Left ventricle myocardium inferior (tissue), 1 donor: ENCODE data around the gene CARD16. TPM values are rescaled to one million over a fixed set of nuclear protein-coding genes. Genes with fewer than 3 reads are reported as not detected.

Source experiments
- DNase-seq: peaks from one replicate; pipeline ENCODE4 v3.0.0-alpha.2; 2020
- H3K27ac ChIP-seq: fragments of 200-600 bp; replicated peaks from 2 replicates; pipeline ENCODE4 v1.8.0; 2021
- H3K27me3 ChIP-seq: fragments of 200-600 bp; 2 replicates; pipeline ENCODE4 v1.8.0; 2021; ENCODE audit warnings: low read depth
- H3K36me3 ChIP-seq: fragments of 200-600 bp; 2 replicates; pipeline ENCODE4 v1.8.0; 2021
- H3K4me1 ChIP-seq: fragments of 200-600 bp; 2 replicates; pipeline ENCODE4 v1.8.0; 2021
- H3K4me3 ChIP-seq: fragments of 200-600 bp; 2 replicates; pipeline ENCODE4 v1.8.0; 2021; ENCODE audit warnings: mild to moderate bottlenecking, moderate library complexity
- H3K9me3 ChIP-seq: fragments of 200-600 bp; replicated peaks from 2 replicates; pipeline ENCODE4 v1.8.0; 2021
- intact Hi-C: fragments of 100-400 bp; cut with micrococcal nuclease; formaldehyde crosslinking; loops from one replicate; pipeline ENCODE4 v1.11.0; 2022
- total RNA-seq: library from RNA; stranded (reverse); fragmentation: NEBNext Ultra II Directional; extraction: Animal tissue kit (Norgen Biotek cat#: 25700); gene quantifications from one replicate; pipeline ENCODE4 v1.2.1, GENCODE V29; 2021
- TF ChIP-seq, protein P1 (sequence below): fragments of 200-600 bp; IDR thresholded peaks from 2 replicates; pipeline ENCODE4 v1.8.0; 2021; ENCODE audit warnings: antibody characterized with exemption, mild to moderate bottlenecking, borderline replicate concordance
- donor health status: DM: no; HTN: yes; CAD: no; lungs with severe emphysema.

Gene CARD16
- total RNA-seq, 1 donor from 2014 or later, result 8.3 TPM

DNA sequence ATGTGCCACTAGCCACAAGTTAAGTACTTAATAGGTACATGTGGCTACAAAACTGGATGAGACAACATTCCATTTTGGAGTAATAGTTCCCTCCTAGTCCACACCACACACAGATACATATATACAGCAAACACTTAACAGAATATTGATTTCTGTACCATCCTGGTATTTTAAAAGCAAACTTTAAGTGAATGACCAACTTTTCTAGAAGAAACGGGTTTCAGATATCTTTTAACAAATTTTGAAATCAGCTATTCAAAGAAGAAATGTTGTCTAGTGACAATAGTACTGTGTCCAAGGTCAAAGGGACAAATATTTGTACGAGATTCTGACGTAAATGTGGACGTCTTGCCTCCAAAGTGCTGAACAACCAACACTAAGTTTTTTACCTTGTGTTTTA lies 12.3 kb upstream of the CARD16 start:
- TF ChIP-seq, protein P1, sequence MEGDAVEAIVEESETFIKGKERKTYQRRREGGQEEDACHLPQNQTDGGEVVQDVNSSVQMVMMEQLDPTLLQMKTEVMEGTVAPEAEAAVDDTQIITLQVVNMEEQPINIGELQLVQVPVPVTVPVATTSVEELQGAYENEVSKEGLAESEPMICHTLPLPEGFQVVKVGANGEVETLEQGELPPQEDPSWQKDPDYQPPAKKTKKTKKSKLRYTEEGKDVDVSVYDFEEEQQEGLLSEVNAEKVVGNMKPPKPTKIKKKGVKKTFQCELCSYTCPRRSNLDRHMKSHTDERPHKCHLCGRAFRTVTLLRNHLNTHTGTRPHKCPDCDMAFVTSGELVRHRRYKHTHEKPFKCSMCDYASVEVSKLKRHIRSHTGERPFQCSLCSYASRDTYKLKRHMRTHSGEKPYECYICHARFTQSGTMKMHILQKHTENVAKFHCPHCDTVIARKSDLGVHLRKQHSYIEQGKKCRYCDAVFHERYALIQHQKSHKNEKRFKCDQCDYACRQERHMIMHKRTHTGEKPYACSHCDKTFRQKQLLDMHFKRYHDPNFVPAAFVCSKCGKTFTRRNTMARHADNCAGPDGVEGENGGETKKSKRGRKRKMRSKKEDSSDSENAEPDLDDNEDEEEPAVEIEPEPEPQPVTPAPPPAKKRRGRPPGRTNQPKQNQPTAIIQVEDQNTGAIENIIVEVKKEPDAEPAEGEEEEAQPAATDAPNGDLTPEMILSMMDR, result no peak
- no peak for DNase-seq
- Histone ChIP-seq H3K27me3 (no peaks in the 10 kb centered on the region), H3K36me3 (no peaks in the 10 kb centered on the region), H3K27ac (no peak overlapping the region), H3K4me1 (no peaks in the 10 kb centered on the region), H3K4me3 (no peak overlapping the region), H3K9me3 (no peaks in the 10 kb centered on the region)
- intact Hi-C loops, result no loop called here

DNA sequence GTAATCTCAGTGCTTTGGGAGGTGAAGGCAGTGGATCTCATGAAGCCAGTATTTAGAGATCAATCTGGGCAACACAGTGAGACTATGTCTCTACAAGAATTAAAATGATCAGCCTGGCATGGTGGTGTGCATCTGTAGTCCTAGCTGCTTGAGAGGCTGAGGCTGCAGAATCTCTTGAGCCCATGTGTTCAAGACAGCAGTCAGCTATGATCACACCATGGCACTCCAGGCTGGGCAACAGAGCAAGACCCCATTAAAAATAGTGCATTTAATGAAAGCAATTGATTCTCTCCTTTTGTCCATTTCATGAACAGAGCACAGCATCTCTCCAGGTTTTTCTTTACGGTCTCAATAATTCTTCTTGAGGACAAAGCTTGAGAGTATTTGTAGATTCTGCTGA lies 11.3 kb upstream of the CARD16 start:
- Histone ChIP-seq H3K27me3 (no peaks in the 10 kb centered on the region), H3K9me3 (no peaks in the 10 kb centered on the region), H3K27ac (no peak overlapping the region), H3K4me3 (no peak overlapping the region), H3K4me1 (no peaks in the 10 kb centered on the region), H3K36me3 (no peaks in the 10 kb centered on the region)
- intact Hi-C loops, result no loop called here
- TF ChIP-seq, protein P1, result no peak
- DNase-seq, result no peak

DNA sequence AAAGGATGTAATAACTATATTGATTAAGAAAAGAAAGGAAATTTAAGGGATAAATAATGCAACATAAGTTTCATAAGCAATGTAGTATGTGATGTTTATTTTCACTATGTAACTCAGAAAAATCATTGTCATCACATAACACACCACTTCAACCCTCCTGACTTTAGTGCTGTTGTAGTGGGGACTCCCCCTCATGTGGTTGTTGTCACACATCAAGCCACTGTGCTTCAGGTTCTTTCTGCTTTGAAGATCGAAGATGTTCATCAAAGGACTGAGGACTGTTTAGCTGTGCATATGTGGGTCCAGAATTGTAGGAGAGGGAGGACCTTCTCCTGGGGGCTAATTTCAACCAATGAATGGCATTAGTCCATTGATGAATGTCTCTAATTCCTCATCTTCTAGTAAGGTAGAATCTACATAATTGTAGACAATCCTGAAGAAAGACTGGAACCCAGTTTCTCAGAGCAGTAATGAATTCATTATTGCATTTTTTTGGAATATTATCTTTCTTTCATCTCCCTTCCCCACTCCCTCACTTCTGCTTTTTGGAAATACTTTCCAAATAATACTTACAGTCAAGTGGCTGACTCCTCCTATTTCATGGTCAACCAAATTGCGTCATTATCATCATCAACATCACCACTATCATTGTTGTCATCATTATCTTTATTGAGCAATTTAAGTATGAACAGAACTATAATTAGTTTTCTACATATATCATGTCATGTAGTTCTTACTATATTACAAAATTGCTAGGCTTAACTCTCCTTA lies 9.8 kb upstream of the CARD16 start:
- intact Hi-C loops, result no loop called here
- TF ChIP-seq, protein P1, result no peak
- H3K36me3 ChIP-seq, result no peaks in the 10 kb centered on the region
- no peak for DNase-seq
- no peaks in the 10 kb centered on the region for H3K4me1 ChIP-seq
- no peak overlapping the region for H3K4me3 ChIP-seq
- H3K27ac ChIP-seq, result no peak overlapping the region
- no peaks in the 10 kb centered on the region for H3K9me3 ChIP-seq
- H3K27me3 ChIP-seq, result no peaks in the 10 kb centered on the region

DNA sequence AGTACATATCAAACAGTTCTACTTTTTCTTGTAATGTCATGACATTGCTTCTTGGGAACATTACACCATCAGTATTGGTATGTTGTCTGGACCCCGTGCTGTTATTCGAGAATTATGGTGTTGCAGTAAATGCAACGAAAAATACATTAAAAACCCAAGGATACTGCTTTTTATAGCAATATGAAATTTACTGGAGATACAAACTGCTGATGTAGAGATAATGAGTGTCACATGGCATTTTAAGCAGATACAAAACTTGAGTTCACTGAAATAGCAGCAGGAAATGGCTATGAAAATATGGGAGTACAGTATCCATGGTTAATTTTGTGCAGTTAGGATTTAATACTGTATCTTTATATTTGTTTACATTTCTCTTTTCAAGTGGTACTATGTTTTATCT lies 7.4 kb upstream of the CARD16 start:
- Histone ChIP-seq H3K27ac (no peak overlapping the region), H3K36me3 (no peaks in the 10 kb centered on the region), H3K4me1 (peaks cover 3% of the 10 kb centered on the region), H3K4me3 (no peak overlapping the region), H3K9me3 (no peaks in the 10 kb centered on the region), H3K27me3 (no peaks in the 10 kb centered on the region)
- intact Hi-C loops, result no loop called here
- DNase-seq, result no peak
- TF ChIP-seq, protein P1, result no peak

DNA sequence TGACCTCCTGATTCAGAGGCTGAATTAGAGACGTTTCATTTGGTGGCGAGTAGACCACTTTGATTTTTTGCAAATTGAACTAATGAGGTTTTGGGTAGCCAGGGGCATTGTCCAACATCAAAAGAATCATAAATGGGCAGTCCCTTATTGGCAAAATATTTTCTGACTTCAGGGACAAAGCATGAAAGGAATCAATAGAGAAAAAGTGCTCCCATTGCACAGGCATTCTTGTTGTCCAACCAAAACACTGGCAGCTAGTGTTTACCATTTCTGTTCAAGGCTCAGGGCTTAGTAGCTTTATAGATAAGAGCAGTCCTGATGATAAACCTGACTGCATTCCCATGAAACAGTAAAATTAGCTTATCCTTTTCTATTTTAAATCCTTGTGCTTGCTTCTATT lies 6.4 kb upstream of the CARD16 start:
- H3K4me1 ChIP-seq, result peaks cover 10% of the 10 kb centered on the region
- intact Hi-C loops, result no loop called here
- H3K27me3 ChIP-seq, result no peaks in the 10 kb centered on the region
- no peak overlapping the region for H3K4me3 ChIP-seq
- TF ChIP-seq, protein P1, result no peak
- no peaks in the 10 kb centered on the region for H3K9me3 ChIP-seq
- H3K27ac ChIP-seq, result no peak overlapping the region
- H3K36me3 ChIP-seq, result no peaks in the 10 kb centered on the region
- DNase-seq, result no peak
